ENCODE data around the gene FBLN5.
"Not testable (repeated sequence)": the region's sequence is repeated elsewhere in the genome, so short reads cannot be mapped to it uniquely, and the experiment has no call there.

Gene FBLN5

GRCh38 chr14:91861091-91861490 is 86.4 kb downstream of the FBLN5 start:
- DNase-seq (ENCODE audit: low read depth), result no peak

- no peak for DNase-seq (ENCODE audit: low read depth)
Measured at GRCh38 chr14:91860238-91860637, 87.3 kb downstream of the FBLN5 start.

- no peak for DNase-seq (ENCODE audit: low read depth)
Measured at GRCh38 chr14:91858536-91859275, 88.8 kb downstream of the FBLN5 start.

GRCh38 chr14:91857614-91858013 is 89.9 kb downstream of the FBLN5 start:
- no peak for DNase-seq (ENCODE audit: low read depth)

- DNase-seq (ENCODE audit: low read depth), result no peak
Measured at GRCh38 chr14:91854327-91854934, 93.1 kb downstream of the FBLN5 start.

- DNase-seq (ENCODE audit: low read depth), result no peak
Measured at GRCh38 chr14:91851563-91851962, 95.9 kb downstream of the FBLN5 start.

- no peak for DNase-seq (ENCODE audit: low read depth)
Measured at GRCh38 chr14:91848504-91849001, 98.9 kb downstream of the FBLN5 start.

GRCh38 chr14:91847693-91848092 is 99.8 kb downstream of the FBLN5 start:
- no peak for DNase-seq (ENCODE audit: low read depth)

- DNase-seq (ENCODE audit: low read depth), result no peak
Measured at GRCh38 chr14:91845652-91846051, 101.8 kb downstream of the FBLN5 start.

- DNase-seq (ENCODE audit: low read depth), result not testable (repeated sequence)
Measured at GRCh38 chr14:91845056-91845455, 102.4 kb downstream of the FBLN5 start.

- DNase-seq (ENCODE audit: low read depth), result no peak
Measured at GRCh38 chr14:91844029-91844428, 103.5 kb downstream of the FBLN5 start.

GRCh38 chr14:91843437-91843836 is 104.1 kb downstream of the FBLN5 start:
- DNase-seq (ENCODE audit: low read depth), result no peak

GRCh38 chr14:91841065-91841464 is 106.4 kb downstream of the FBLN5 start:
- no peak for DNase-seq (ENCODE audit: low read depth)

- no peak for DNase-seq (ENCODE audit: low read depth)
Measured at GRCh38 chr14:91839749-91840148, 107.7 kb downstream of the FBLN5 start.

GRCh38 chr14:91837076-91837475 is 110.4 kb downstream of the FBLN5 start:
- DNase-seq (ENCODE audit: low read depth), result no peak

GRCh38 chr14:91835920-91836843 is 111.3 kb downstream of the FBLN5 start:
- peak; percentile 81 for DNase-seq (ENCODE audit: low read depth)

GRCh38 chr14:91835197-91835919 is 112.1 kb downstream of the FBLN5 start:
- DNase-seq (ENCODE audit: low read depth), result no peak

- no peak for DNase-seq (ENCODE audit: low read depth)
Measured at GRCh38 chr14:91834571-91834970, 112.9 kb downstream of the FBLN5 start.

GRCh38 chr14:91831337-91831736 is 116.2 kb downstream of the FBLN5 start:
- DNase-seq (ENCODE audit: low read depth), result no peak

GRCh38 chr14:91830777-91831176 is 116.7 kb downstream of the FBLN5 start:
- DNase-seq (ENCODE audit: low read depth), result no peak

GRCh38 chr14:91829511-91829910 is 118.0 kb downstream of the FBLN5 start:
- DNase-seq (ENCODE audit: low read depth), result no peak

- no peak for DNase-seq (ENCODE audit: low read depth)
Measured at GRCh38 chr14:91827746-91828145, 119.7 kb downstream of the FBLN5 start.

All from activated T-helper 9 cell treated with anti-CD3 and anti-CD28 coated beads, Interleukin-2, amount 50 U/mL, for 16 hours (primary cell).